ENCODE measurements around the gene GXYLT1. TPM values are rescaled to one million over a fixed set of nuclear protein-coding genes. Genes with fewer than 3 reads are reported as not detected.
"Not testable (repeated sequence)": the region's sequence is repeated elsewhere in the genome, so short reads cannot be mapped to it uniquely, and the experiment has no call there.

GXYLT1 gene
- total RNA-seq, 1 donor: 9.8 TPM

DNA sequence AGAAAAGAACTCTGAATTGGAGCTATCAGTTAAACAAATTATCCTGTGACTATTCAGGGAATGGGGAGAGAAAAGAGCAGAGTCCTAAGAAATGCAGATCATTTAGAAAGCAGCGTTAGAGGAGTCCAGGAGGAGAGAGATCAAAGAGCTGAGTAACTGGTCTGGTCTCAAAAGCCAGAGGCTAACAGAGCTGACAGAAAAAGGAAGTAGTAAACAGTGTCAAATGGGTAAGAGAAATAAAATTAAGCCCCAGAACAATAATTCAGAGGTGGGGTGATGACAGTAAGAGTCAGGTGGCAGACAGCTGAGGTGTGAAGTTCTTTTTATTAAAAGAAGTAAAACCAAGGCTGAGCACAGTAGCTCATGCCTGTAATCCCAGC lies 19.3 kb downstream of the GXYLT1 start:
- DNase-seq (ENCODE audit: low read depth): no peak
- no peak overlapping the region for H3K4me3 ChIP-seq (ENCODE audit: low read depth, low read length)
- TF ChIP-seq CTCF (IDR thresholded peaks at IDR 0.05; ENCODE audit: insufficient read depth, low read length): no peak

DNA sequence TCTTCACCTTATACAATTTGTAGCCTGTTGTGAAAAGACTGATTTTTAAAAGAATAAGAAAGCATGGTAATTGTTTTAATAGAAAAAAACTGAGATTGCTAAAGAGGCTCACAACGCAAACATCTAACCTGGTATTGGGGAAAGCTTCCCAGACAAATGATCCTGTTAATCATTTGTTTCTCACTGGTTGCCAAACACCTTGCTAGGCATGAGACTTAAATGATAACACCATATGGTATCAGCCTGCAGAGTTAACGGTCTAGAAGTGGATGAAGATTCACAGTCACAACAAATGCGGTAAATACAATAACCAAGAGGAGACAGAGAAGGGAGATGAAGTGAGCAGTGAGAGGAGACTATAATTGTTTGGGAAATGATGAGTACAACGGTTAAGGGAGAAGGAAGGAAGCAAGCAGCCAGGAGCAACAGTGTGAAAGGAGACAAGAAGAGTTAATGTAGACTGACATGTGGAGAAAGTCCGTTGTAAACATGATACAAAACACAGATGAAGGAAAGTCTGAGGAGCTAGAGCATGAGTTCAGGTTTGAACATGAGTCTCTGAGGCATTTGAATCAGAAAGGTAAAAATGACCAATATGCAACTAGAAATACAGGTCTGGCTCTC lies 19.8 kb downstream of the GXYLT1 start:
- no peak for TF ChIP-seq CTCF (IDR thresholded peaks at IDR 0.05; ENCODE audit: insufficient read depth, low read length)

DNA sequence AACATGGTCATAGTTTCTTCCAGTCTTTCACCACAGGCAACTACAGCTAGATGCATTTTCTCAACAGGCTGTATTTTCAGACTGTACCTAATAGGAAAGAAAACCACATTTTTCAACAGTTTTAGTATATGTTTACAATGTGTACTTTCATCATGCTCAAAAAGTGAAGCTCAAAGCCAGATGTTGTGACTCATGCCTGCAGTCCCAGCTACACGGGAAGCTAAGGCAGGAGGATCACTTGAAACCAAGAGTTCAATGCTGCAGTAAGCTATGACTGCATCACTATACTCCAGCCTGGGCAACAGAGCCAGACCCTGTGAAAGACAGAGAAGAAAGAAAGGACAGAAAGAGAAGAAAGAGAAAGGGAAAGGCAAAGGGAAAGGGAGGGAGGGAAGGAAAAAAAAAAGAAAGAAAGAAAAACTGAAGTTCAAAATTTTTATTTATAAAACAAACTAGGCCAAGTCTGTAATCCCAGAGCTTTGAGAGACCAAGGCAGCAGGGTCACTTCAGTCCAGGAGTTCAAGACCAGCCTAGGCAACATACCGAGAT lies 25.5 kb downstream of the GXYLT1 start:
- peak; percentile 79 for DNase-seq (ENCODE audit: low read depth)
- no peak overlapping the region for H3K4me3 ChIP-seq (ENCODE audit: low read depth, low read length)
- no peak for TF ChIP-seq CTCF (IDR thresholded peaks at IDR 0.05; ENCODE audit: insufficient read depth, low read length)

More for the DNA sequence above, 19.8 kb downstream of the GXYLT1 start:
- no peak overlapping the region for H3K4me3 ChIP-seq (ENCODE audit: low read depth, low read length)
- DNase-seq (ENCODE audit: low read depth): no peak

GRCh38 chr12:42118136-42118879 lies 26.4 kb downstream of the GXYLT1 start:
- no peak for TF ChIP-seq CTCF (IDR thresholded peaks at IDR 0.05; ENCODE audit: insufficient read depth, low read length)
- no peak for DNase-seq (ENCODE audit: low read depth)
- no peak overlapping the region for H3K4me3 ChIP-seq (ENCODE audit: low read depth, low read length)

- DNase-seq (ENCODE audit: low read depth): no peak
- H3K4me3 ChIP-seq (ENCODE audit: low read depth, low read length): no peak overlapping the region
- TF ChIP-seq CTCF (IDR thresholded peaks at IDR 0.05; ENCODE audit: insufficient read depth, low read length): no peak
Observed at GRCh38 chr12:42109031-42109430, 35.6 kb downstream of the GXYLT1 start.

GRCh38 chr12:42106791-42107190 lies 37.9 kb downstream of the GXYLT1 start:
- not testable (repeated sequence) for DNase-seq (ENCODE audit: low read depth); H3K4me3 ChIP-seq (ENCODE audit: low read depth, low read length)

DNA sequence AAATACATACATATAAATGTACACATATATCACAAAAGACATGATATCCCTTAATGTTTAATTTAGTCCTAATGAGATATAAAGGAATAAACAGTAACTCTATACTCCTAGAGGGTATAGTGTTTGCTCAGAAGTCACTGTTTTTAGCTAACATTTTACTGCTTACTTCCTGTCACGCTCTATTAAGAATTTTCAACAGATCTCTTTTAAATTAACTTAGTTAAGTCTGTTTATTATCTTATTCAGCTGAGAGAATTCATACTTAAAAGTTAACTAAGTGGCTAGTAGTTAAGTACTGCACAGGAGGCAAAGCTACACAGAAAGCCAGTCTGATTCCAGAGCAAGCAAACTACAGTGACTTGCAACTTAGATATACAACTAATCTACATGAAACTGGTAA lies 39.9 kb downstream of the GXYLT1 start:
- no peak for DNase-seq (ENCODE audit: low read depth)
- no peak for TF ChIP-seq CTCF (IDR thresholded peaks at IDR 0.05; ENCODE audit: insufficient read depth, low read length)
- H3K4me3 ChIP-seq (ENCODE audit: low read depth, low read length): no peak overlapping the region

All from fibroblast of the aortic adventitia (primary cell).